WTC11 (cell line): ENCODE measurements around the gene ZNF436. TPM values are rescaled to one million over a fixed set of nuclear protein-coding genes. Genes with fewer than 3 reads are reported as not detected.
"Not testable (repeated sequence)": the region's sequence is repeated elsewhere in the genome, so short reads cannot be mapped to it uniquely, and the experiment has no call there.

Experiments used
- ATAC-seq: fragments of 200-7000 bp; cut with Tn5 transposase; 2 replicates; pipeline ENCODE4 v1.10.0; 2021; ENCODE audit warnings: mild to moderate bottlenecking, moderate library complexity
- CTCF ChIA-PET: fragments of 300-600 bp; sonication (Branson Sonifier 250); formaldehyde crosslinking; loops from one replicate; lab custom pipeline; 2021; ENCODE audit warnings: antibody characterized with exemption; lab: Charles Lee
- POLR2A ChIA-PET: fragments of 350-600 bp; sonication (Branson Sonifier 250); formaldehyde crosslinking; loops from one replicate; lab custom pipeline; 2021; ENCODE audit warnings: antibody characterized with exemption; lab: Charles Lee
- DNase-seq: peaks from one replicate; pipeline ENCODE4 v3.0.0; 2021; ENCODE audit warnings: low spot score
- H3K27ac Mint-ChIP-seq: 2 replicates; pipeline ENCODE4 v1.8.0; 2021; ENCODE audit warnings: mixed read lengths
- H3K27me3 Mint-ChIP-seq: 2 replicates; pipeline ENCODE4 v1.8.0; 2021; ENCODE audit warnings: low read depth, mild to moderate bottlenecking, moderate library complexity, mixed read lengths
- H3K36me3 Mint-ChIP-seq: 2 replicates; pipeline ENCODE4 v1.8.0; 2021; ENCODE audit warnings: mixed read lengths
- H3K4me1 Mint-ChIP-seq: 2 replicates; pipeline ENCODE4 v1.8.0; 2022; ENCODE audit warnings: mixed read lengths
- H3K4me3 Mint-ChIP-seq: 2 replicates; pipeline ENCODE4 v1.8.0; 2021; ENCODE audit warnings: mild to moderate bottlenecking, moderate library complexity, mixed read lengths
- H3K9me3 Mint-ChIP-seq: 2 replicates; pipeline ENCODE4 v1.8.0; 2021; ENCODE audit warnings: mixed read lengths
- CREM ChIP-seq: sonication (generic); formaldehyde crosslinking; IDR thresholded peaks from 2 replicates; pipeline ENCODE4 v1.8.1; 2022; ENCODE audit warnings: mild to moderate bottlenecking, missing genetic modification reagents, moderate library complexity
- ELF4 ChIP-seq: sonication (generic); formaldehyde crosslinking; IDR thresholded peaks from 2 replicates; pipeline ENCODE4 v1.8.1; 2022; ENCODE audit warnings: low read depth, mild to moderate bottlenecking, moderate library complexity, missing genetic modification reagents
- MLX ChIP-seq: sonication (generic); formaldehyde crosslinking; IDR thresholded peaks from 2 replicates; pipeline ENCODE4 v1.8.1; 2023; ENCODE audit warnings: mild to moderate bottlenecking, missing genetic modification reagents, moderate library complexity
- NR1H2 ChIP-seq: sonication (generic); formaldehyde crosslinking; IDR thresholded peaks from 2 replicates; pipeline ENCODE4 v1.9.0; 2021; ENCODE audit warnings: mild to moderate bottlenecking, moderate library complexity, missing genetic modification reagents
- PRDM15 ChIP-seq: sonication (generic); formaldehyde crosslinking; IDR thresholded peaks from 2 replicates; pipeline ENCODE4 v1.8.0; 2022; ENCODE audit warnings: missing genetic modification reagents
- RELA ChIP-seq: sonication (generic); formaldehyde crosslinking; IDR thresholded peaks from 2 replicates; pipeline ENCODE4 v1.8.1; 2022; ENCODE audit warnings: missing genetic modification reagents, mild to moderate bottlenecking, borderline replicate concordance
- total RNA-seq: library from RNA; stranded (reverse); gene quantifications from 3 replicates; pipeline ENCODE4 v1.2.3, GENCODE V29; 2021

The ZNF436 gene
- total RNA-seq, 1 experiment from 2014 or later = 1.3 TPM

- Mint-ChIP-seq H3K4me1 (no peaks in the 10 kb centered on the region), H3K27me3 (no peaks in the 10 kb centered on the region), H3K27ac (no peak overlapping the region), H3K9me3 (no peaks in the 10 kb centered on the region), H3K36me3 (peaks cover 64% of the 10 kb centered on the region), H3K4me3 (no peak overlapping the region)
- ChIA-PET POLR2A (interaction anchor here (0.7 kb wide), 1 partner anchor 13 kb away, joined by 3 read pairs; no protein-coding TSS in a partner anchor), CTCF (no interaction called here)
- ATAC-seq (no peak), DNase-seq (no peak)
- TF ChIP-seq RELA (CRISPR knock-in tag) = no peak
- TF ChIP-seq PRDM15 (CRISPR knock-in tag) = no peak
- TF ChIP-seq ELF4 (CRISPR knock-in tag) = no peak
- TF ChIP-seq CREM (CRISPR knock-in tag) = no peak
- TF ChIP-seq MLX (CRISPR knock-in tag) = no peak
- no peak for TF ChIP-seq NR1H2 (CRISPR knock-in tag)
These were observed 46.9 kb downstream of the ZNF436 start for GRCh38 chr1:23322770-23323169.

- H3K4me1 Mint-ChIP-seq = peaks cover 24% of the 10 kb centered on the region
- CTCF ChIA-PET = interaction anchor here (1.0 kb wide), 1 partner anchor 93 kb away, joined by 4 read pairs; no protein-coding TSS in a partner anchor
- POLR2A ChIA-PET, H3K4me3 Mint-ChIP-seq, H3K27me3 Mint-ChIP-seq, DNase-seq, H3K27ac Mint-ChIP-seq, ATAC-seq, H3K9me3 Mint-ChIP-seq: not testable (repeated sequence)
- H3K36me3 Mint-ChIP-seq = peaks cover 46% of the 10 kb centered on the region
These were observed 59.4 kb downstream of the ZNF436 start for GRCh38 chr1:23310280-23310679.

Other genes starting within 250 kb of the ZNF436 start
- 42.0 to 43.4 TPM (median 42.7 TPM) in 3 replicates for gene LUZP1, start 201.0 kb downstream of the ZNF436 start, total RNA-seq
- 5.4 to 7.9 TPM (median 7.9 TPM) in 3 replicates for gene HTR1D, start 152.3 kb downstream of the ZNF436 start, total RNA-seq
- 157 to 178 TPM (median 170 TPM) in 3 replicates for gene HNRNPR, start 25.6 kb downstream of the ZNF436 start, total RNA-seq
- 0.37 to 0.89 TPM (median 0.73 TPM) in 3 replicates for gene TCEA3, start 54.9 kb upstream of the ZNF436 start, total RNA-seq
- gene ASAP3, start 114.3 kb upstream of the ZNF436 start, total RNA-seq = 64.5 to 71.2 TPM (median 70.3 TPM) in 3 replicates
- gene E2F2, start 161.4 kb upstream of the ZNF436 start, total RNA-seq = 4.9 to 5.6 TPM (median 5.4 TPM) in 3 replicates
- 168 to 278 TPM (median 273 TPM) in 3 replicates for gene ID3, start 189.7 kb upstream of the ZNF436 start, total RNA-seq